ENCODE results near the gene SIN3A. TPM values are rescaled to one million over a fixed set of nuclear protein-coding genes. Genes with fewer than 3 reads are reported as not detected.
A peak's percentile ranks its signal among the peaks of the same experiment; 100 is the strongest.
"Not testable (repeated sequence)": the region's sequence is repeated elsewhere in the genome, so short reads cannot be mapped to it uniquely, and the experiment has no call there.

The SIN3A gene
- total RNA-seq, 1 donor from 2014 or later: 75.4 TPM

- H3K27ac Mint-ChIP-seq: no peak overlapping the region
- H3K27me3 Mint-ChIP-seq: no peaks in the 10 kb centered on the region
- no peak for DNase-seq (ENCODE audit: extremely low spot score, unreplicated experiment)
- no peak for TF ChIP-seq CTCF (conservative IDR thresholded peaks at IDR 0.05)
- no peak overlapping the region for H3K4me3 Mint-ChIP-seq
- no peaks in the 10 kb centered on the region for H3K4me1 Mint-ChIP-seq (ENCODE audit: unreplicated experiment)
- H3K36me3 Mint-ChIP-seq: peaks cover 48% of the 10 kb centered on the region
- H3K9me3 Mint-ChIP-seq: no peaks in the 10 kb centered on the region
Measured at GRCh38 chr15:75410196-75410595, 41.3 kb downstream of the SIN3A start.

GRCh38 chr15:75407083-75407482 is 44.4 kb downstream of the SIN3A start:
- H3K4me1 Mint-ChIP-seq (ENCODE audit: unreplicated experiment): no peaks in the 10 kb centered on the region
- no peaks in the 10 kb centered on the region for H3K9me3 Mint-ChIP-seq
- H3K27ac Mint-ChIP-seq: no peak overlapping the region
- no peak for TF ChIP-seq CTCF (conservative IDR thresholded peaks at IDR 0.05)
- H3K27me3 Mint-ChIP-seq: no peaks in the 10 kb centered on the region
- DNase-seq (ENCODE audit: extremely low spot score, unreplicated experiment): no peak
- H3K36me3 Mint-ChIP-seq: peaks cover 40% of the 10 kb centered on the region
- no peak overlapping the region for H3K4me3 Mint-ChIP-seq

GRCh38 chr15:75403892-75404291 is 47.6 kb downstream of the SIN3A start:
- H3K27me3 Mint-ChIP-seq: no peaks in the 10 kb centered on the region
- H3K9me3 Mint-ChIP-seq: no peaks in the 10 kb centered on the region
- H3K4me1 Mint-ChIP-seq (ENCODE audit: unreplicated experiment): no peaks in the 10 kb centered on the region
- no peak for TF ChIP-seq CTCF (conservative IDR thresholded peaks at IDR 0.05)
- DNase-seq (ENCODE audit: extremely low spot score, unreplicated experiment): no peak
- no peak overlapping the region for H3K27ac Mint-ChIP-seq
- H3K36me3 Mint-ChIP-seq: peaks cover 34% of the 10 kb centered on the region
- H3K4me3 Mint-ChIP-seq: no peak overlapping the region

- no peaks in the 10 kb centered on the region for H3K4me1 Mint-ChIP-seq (ENCODE audit: unreplicated experiment)
- H3K36me3 Mint-ChIP-seq: peaks cover 27% of the 10 kb centered on the region
- H3K27ac Mint-ChIP-seq: no peak overlapping the region
- TF ChIP-seq CTCF (conservative IDR thresholded peaks at IDR 0.05): no peak
- no peaks in the 10 kb centered on the region for H3K9me3 Mint-ChIP-seq
- no peaks in the 10 kb centered on the region for H3K27me3 Mint-ChIP-seq
- H3K4me3 Mint-ChIP-seq: no peak overlapping the region
- DNase-seq (ENCODE audit: extremely low spot score, unreplicated experiment): no peak
Measured at GRCh38 chr15:75397494-75397893, 54.0 kb downstream of the SIN3A start.

- no peak for DNase-seq (ENCODE audit: extremely low spot score, unreplicated experiment)
- Mint-ChIP-seq H3K4me1 (ENCODE audit: unreplicated experiment) (no peaks in the 10 kb centered on the region), H3K36me3 (peaks cover 27% of the 10 kb centered on the region)
Measured at GRCh38 chr15:75389791-75390382, 61.6 kb downstream of the SIN3A start.

GRCh38 chr15:75383986-75384385 is 67.5 kb downstream of the SIN3A start:
- Mint-ChIP-seq H3K27ac (peak overlapping the region; percentile 40), H3K36me3 (peaks cover 24% of the 10 kb centered on the region)
- not testable (repeated sequence) for H3K27me3 Mint-ChIP-seq; H3K4me1 Mint-ChIP-seq (ENCODE audit: unreplicated experiment); H3K9me3 Mint-ChIP-seq; H3K4me3 Mint-ChIP-seq
- peak; percentile 22 for DNase-seq (ENCODE audit: extremely low spot score, unreplicated experiment)

More at GRCh38 chr15:75389791-75390382, 61.6 kb downstream of the SIN3A start:
- H3K27me3 Mint-ChIP-seq: no peaks in the 10 kb centered on the region
- H3K4me3 Mint-ChIP-seq: no peak overlapping the region
- TF ChIP-seq CTCF (conservative IDR thresholded peaks at IDR 0.05): no peak
- no peak overlapping the region for H3K27ac Mint-ChIP-seq
- no peaks in the 10 kb centered on the region for H3K9me3 Mint-ChIP-seq

Measured in type B pancreatic cell (in vitro differentiated cells).